Measurements from ENCODE around the gene PRELID2.
"Not testable (repeated sequence)": the region's sequence is repeated elsewhere in the genome, so short reads cannot be mapped to it uniquely, and the experiment has no call there.

The PRELID2 gene

GRCh38 chr5:145743396-145744061, 91.6 kb downstream of the PRELID2 start:
- no peak for DNase-seq (ENCODE audit: low spot score)

GRCh38 chr5:145739843-145740242, 95.3 kb downstream of the PRELID2 start:
- DNase-seq (ENCODE audit: low spot score) = no peak

- no peak for DNase-seq (ENCODE audit: low spot score)
Observed at GRCh38 chr5:145738227-145738626, 96.9 kb downstream of the PRELID2 start.

- no peak for DNase-seq (ENCODE audit: low spot score)
Observed at GRCh38 chr5:145737578-145737977, 97.6 kb downstream of the PRELID2 start.

GRCh38 chr5:145729956-145730355, 105.2 kb downstream of the PRELID2 start:
- DNase-seq (ENCODE audit: low spot score) = not testable (repeated sequence)

- DNase-seq (ENCODE audit: low spot score) = no peak
Observed at GRCh38 chr5:145723516-145723915, 111.6 kb downstream of the PRELID2 start.

GRCh38 chr5:145718956-145719355, 116.2 kb downstream of the PRELID2 start:
- no peak for DNase-seq (ENCODE audit: low spot score)

- DNase-seq (ENCODE audit: low spot score) = no peak
Observed at GRCh38 chr5:145715412-145715811, 119.7 kb downstream of the PRELID2 start.

- DNase-seq (ENCODE audit: low spot score) = no peak
Observed at GRCh38 chr5:145712245-145712644, 122.9 kb downstream of the PRELID2 start.

- no peak for DNase-seq (ENCODE audit: low spot score)
Observed at GRCh38 chr5:145711417-145711816, 123.7 kb downstream of the PRELID2 start.

Data from hematopoietic multipotent progenitor cell treated with erythropoietin and hydrocortisone succinate and interleukin-3 and kit ligand, for 15 days (in vitro differentiated cells).